DMS53 treated with DMSO at 0.1 percent for 48 hours (cell line): ENCODE results near the gene ZNF207.
"Not testable (repeated sequence)": the region's sequence is repeated elsewhere in the genome, so short reads cannot be mapped to it uniquely, and the experiment has no call there.

Experiments
- DNase-seq: peaks from one replicate; lab custom pipeline; 2025; ENCODE audit not compliant: unreplicated experiment; lab: John Stamatoyannopoulos, UW

The ZNF207 gene

DNA sequence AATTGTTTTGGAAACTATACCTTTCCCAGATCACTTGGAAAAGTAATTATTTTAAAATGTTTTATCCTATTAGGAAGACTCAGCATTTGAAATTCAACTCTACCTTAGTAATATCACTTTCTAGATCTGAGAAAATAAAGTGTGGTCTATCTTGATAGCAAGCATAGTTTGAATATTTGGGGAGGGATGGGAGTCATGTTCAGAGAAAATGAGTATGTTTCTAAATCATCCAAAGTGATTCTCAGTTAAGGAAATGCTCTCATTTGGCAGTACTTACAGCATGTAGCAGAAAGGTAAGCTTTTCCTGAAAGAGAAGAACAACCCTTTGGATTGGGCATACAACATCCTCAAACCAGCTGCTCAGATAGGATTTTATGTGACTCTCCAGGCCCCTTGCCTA, 14.9 kb upstream of the ZNF207 start:
- DNase-seq: no peak

DNA sequence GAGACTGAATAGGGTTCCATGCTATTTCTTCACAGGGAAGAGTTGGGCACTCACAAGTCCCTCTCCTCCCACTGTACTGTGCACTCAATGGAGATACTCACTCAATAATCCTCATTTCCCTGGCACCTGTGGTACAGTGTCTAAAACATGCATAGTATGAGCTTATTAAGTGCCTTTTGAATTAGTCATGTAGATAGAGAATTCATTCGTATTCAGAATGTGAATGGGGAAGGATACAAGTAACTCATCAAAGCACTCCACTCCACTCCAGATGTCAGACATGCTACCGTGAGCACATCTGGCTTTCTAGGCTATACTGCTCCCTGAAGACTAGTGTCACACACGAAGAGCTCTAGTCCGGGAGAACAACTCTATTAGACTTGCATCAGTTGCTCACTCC, 14.3 kb upstream of the ZNF207 start:
- no peak for DNase-seq

DNA sequence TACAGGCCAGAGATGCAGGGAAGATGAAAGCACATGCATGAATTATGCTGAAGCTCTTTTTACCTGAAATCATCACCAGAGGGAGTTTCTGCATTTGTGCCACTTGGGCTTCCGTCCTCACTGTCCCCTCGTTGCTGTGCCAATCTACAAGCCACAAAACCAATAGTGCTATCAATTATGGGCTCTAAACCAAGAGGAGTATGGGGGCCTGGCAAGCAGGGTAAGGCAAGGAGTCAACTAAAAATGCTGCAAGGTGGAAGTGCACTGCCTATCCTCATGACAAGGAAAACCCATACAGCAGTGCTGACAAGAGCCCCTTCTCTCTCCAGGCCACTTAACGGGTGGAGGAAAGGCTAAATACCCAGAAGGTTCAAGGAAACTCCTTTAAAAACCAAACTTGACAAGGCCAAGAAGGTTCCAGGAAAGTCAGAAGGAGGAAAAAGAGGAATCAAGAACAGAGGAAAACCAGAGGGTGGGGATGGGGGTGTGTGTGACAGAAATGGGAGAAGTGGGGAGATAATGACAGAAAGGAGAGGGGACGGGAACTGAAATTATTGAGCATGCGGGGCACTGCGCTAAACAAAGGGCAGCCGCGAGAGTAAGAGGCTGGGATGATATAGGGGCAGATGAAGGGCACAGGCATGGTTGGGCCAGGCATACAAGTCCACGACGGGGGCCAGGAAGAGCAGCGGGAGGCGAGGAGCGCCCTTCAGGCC, 8.7 kb upstream of the ZNF207 start:
- no peak for DNase-seq

DNA sequence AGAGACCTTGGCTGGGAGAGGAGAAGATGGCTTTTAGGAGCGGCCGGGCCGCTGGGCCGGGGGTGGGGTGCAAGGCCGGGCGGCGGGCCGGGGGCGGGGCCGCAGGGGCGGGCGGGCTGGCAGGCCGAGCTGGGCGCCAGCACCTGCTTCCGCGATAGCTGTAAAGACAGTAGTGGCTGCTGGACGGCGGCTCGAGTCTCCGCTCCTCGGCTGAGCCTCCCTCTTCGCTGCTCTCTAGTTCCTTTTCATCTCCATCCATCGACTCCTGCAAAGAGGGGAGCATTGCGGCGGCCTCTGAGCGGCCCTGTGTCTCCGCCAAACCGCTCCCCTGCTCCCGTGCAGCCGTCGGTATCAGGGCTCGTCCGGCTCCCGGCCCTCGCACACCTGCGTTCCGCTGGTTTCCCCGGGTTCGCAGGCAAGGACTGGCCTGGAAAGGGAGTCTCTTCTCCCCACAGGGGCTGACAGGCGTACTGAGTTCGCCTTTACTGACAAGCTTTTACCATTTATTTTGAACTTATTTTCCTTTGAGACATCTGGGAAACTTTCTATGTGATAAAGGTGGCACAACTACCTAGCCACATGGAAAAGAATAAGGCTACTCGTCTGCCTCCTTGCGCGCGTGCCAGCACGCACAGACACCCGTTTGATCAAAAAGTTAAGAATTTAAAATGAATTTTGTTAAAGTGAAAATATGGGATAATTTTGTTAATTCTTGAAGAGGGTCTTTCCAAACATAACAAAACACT, 7.9 kb upstream of the ZNF207 start, which contains the start of gene C17orf75:
C17orf75 (minus strand) TSS at position 317 of the 746 bp plus-strand sequence; CDS start at position 283, 34 bp downstream.
- DNase-seq: peak; percentile 30

DNA sequence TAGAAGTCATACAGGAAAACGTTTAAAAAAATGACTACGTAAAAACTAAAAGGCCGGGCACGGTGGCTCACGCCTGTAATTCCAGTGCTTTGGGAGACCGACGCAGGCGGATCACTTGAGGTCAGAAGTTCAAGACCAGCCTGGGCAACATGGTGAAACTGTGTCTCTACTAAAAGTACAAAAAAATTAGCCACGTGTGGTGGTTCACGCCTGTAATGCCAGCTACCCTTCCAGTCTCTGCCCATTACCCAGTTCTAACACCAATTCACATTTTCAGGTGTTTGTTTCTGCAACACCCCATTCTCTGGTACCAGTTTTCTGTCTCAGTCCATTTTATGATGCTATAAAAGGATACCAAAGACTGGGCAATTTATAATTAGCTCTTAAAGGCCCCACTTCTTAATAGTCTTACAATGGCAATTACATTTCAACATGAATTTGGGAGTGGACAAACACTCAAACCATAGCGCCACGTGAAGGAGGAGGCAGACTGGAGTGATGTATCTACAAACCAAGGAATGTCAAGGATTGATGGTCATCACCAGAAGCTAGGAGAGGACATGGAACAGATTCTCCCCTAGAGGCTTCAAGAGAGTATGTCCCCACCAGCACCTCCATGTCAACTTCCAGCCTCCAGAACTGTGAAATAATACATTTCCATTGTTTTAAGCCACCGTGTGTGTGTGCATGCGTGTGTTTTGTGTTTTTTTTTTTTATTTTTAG, 7.2 kb upstream of the ZNF207 start:
- DNase-seq: no peak

DNA sequence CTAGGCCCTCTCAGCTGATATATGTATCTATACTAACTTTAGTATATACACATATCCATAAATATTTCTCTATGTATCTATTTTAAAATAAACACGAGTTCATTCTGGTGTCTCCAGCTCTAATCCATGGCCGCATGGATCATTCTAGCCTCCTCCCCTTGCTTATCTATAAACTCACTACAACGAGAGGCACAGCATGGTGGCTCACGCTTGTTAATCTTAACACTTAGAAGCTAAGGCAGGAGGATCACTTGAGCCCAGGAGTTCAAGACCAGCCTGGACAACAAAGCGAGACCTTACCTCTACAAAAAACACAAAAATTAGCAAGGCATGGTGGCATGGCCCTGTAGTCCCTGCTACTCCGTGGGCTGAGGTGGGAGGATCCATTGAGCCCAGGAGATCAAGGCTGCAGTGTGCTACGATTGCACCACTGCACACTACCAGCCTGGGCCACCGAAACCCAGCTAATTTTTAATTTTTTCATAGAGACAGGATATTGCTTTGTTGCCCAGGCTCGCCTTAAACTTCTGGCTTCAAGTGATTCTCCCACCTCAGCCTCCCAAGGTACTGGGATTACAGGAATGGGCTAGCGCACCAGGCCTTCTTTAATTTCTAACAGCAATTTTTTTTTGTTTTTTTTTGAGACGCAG, 3.9 kb upstream of the ZNF207 start:
- DNase-seq: no peak

DNA sequence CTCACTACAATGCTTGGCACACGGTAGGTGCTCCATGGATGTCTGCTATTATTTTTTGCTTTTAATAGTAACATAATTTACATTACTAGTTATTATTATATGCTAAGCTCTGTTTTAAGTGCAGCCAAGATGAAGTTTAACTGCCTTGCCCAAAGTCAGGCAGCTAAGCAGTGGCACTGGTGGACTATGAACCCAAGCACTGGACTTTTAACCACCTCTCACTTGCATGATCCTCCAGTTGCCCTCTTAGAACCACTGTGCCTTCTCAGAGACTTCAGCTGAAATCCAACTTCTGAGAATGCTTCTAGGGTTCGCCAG, 1.5 kb upstream of the ZNF207 start:
- no peak for DNase-seq

DNA sequence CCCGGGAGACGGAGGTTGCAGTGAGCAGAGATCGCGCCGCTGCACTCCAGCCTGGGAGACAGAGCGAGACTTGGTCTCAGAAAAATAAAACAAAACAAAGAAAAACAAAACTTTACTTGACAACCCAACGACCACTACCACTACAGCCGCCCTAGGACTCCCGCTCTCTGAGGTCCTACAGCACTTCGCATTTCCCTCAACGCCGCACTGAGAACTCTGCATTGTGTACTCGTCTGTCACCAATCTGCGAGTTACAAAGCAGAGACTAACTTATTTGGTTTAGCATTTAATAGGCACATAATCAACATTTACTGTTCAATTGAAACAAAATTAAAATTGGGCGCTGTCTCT, 479 bp upstream of the ZNF207 start:
- no peak for DNase-seq

DNA sequence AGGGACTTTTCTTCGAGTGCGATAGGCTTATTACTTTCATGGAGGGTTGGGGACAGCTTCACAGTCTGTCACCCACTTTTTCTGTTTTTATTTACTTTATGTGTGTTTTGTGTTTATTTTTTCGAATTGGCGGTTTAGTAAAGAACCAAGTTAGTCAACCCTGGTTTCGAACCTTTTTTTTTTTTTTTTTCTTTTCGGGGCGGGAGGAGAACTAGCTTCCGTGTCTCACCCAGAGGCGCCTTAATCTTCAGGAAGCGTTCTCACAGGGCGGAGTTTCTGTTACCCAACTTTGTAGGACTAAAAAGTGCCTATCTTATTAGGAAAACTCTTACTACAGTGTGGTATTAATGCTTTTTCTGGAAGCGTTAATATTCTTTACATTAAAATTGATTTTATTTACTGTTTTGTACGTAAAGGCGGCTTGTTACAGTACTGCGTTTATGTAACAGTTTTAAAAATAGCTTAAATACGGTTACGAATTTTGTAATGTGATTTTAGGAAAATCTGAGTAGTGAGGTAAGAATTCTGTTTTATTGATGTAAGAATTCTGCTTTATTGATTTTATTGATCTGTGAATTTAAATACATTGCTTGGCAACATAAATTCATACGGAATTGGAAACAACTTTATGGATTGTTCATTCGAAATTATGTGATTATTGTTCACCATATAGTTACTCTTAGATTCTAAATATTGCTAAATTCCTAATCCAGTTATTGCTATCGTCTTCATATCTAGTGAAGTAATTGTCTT, 885 bp downstream of the ZNF207 start:
- DNase-seq: no peak

DNA sequence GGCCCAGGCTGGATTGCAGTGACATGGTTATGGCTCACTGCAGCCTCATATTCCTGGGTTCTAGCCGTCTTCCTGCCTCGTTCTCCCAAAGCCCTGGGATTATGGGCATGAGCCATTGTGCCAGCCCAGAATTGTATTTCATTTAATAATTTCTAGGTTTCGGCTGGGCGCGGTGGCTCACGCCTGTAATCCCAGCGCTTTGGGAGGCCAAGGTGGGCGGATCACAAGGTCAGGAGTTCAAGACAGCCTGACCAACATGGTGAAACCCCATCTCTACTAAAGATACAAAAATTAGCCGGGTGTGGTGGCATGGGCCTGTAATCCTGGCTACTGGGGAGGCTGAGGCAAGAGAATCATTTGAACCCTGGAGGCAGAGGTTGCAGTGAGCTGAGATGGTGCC, 2.8 kb downstream of the ZNF207 start:
- not testable (repeated sequence) for DNase-seq

DNA sequence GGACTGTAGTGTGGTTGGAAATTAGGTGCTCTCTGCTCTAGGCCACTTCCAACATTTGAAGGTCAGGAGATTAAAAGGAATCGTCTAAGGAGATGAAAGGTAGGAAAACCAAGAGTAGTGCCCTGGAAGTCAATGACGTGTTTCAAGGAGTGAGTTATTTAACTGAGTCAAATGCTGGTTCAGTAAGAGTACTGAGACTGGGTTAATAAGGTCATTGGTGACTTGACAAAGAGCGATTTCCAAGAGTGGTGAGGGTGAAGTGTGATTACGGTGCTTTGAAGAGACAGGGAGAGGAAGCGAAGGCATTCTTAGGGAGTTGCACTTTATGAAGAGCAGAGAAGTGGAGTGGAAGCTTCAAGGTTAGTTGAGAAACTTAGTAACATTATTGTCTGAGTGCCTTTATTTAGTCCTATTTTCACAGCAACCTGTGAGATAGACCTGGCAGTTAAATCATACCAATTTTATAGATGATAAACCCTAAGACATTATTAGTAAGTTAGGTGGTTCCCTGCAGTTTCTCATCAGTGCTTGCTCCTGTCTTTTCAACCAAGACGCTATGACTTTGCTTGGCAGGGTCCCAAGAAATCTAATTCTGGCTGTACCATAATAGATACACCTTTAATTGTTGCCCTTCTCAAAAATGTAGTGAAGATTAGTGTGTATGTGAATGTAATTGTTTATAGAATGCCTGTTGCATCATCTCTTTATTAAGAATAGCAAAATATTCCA, 5.9 kb downstream of the ZNF207 start:
- no peak for DNase-seq

DNA sequence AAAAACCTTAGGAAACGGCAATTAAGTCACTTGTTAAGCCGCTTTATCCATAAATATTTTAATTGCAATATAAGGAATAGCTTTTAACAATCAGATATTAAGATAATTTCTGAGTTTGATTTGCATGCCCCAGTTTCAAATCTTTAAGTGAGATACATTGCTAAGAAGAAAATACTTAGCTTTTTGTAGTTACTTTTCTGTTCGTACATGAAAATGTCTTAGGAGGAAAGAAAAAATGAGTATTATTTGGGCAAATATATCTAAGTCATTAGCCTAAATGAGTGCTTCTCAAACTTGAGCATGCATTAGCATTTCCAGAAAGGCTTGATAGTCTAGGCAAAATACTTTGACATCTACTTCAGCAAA, 6.4 kb downstream of the ZNF207 start:
- DNase-seq: no peak

DNA sequence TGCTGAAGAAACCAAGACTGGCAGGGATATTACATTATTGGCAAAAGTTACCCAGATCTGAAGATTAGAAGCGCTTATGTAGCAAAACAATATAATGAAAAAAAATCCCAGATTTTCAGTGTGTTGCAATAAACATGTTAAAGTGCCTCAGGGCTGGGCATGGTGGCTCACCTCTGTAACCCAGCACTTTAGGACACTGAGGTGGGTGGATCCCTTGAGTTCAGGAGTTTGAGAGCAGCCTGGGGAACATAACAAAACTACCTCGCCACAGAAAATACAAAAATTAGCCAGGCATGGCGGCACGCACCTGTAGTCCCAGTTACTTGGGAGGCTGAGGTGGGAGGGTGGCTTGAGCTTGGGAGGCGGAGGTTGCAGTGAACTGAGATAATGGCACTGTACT, 6.8 kb downstream of the ZNF207 start:
- DNase-seq: no peak

DNA sequence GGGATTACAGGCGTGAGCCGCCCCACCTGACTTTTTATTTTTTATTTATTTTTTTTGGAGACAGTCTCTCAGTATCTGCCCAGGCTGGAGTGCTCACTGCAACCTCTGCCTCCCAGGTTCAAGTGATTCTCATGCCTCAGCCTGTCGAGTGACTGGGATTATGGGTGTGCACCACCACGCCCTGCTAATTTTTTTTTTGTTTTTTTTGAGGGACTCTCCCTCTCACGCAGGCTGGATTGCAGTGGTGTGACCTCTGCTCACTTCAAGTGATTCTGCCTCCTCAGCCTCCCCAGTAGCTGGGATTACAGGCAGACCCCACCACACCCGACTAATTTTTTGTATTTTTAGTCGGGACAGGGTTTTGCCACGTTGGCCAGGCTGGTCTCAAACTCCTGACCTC, 7.7 kb downstream of the ZNF207 start:
- no peak for DNase-seq

DNA sequence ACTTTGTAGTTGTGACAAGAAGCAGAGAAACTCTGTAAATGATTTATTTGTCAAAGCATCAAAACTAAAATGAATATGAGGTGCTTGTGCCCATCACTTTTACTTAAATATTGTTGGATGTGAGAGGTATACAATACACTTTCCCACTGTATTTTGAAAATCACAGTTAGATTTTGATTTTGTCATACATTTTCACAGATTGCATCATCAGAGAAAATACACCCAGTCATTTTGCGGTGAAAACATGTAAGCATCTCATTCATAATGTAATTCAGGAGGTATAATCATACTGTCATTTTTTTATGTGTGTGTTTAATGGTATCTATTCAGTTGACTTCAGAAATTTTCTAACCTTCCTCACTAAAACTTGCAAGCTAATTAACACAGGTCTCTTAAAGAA, 11.3 kb downstream of the ZNF207 start:
- DNase-seq: no peak

DNA sequence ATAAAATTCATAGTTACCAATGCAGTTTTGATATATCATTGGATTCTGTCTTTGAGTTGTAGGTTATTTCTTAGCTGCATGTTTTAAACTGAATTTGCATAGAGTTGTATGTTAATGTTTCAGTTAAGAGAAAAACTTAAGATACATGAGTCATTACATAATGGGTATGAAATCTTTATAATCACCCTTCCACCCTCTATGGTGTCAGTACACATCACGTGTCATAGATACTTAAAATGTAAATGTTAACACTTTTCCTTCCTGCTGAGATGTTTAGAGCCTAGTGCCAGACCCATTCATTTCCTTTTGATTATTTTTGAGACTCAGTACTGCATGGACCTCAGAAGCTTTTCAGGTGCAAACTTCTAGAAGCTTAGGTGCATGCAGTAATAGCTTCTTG, 20.5 kb downstream of the ZNF207 start:
- DNase-seq: no peak

DNA sequence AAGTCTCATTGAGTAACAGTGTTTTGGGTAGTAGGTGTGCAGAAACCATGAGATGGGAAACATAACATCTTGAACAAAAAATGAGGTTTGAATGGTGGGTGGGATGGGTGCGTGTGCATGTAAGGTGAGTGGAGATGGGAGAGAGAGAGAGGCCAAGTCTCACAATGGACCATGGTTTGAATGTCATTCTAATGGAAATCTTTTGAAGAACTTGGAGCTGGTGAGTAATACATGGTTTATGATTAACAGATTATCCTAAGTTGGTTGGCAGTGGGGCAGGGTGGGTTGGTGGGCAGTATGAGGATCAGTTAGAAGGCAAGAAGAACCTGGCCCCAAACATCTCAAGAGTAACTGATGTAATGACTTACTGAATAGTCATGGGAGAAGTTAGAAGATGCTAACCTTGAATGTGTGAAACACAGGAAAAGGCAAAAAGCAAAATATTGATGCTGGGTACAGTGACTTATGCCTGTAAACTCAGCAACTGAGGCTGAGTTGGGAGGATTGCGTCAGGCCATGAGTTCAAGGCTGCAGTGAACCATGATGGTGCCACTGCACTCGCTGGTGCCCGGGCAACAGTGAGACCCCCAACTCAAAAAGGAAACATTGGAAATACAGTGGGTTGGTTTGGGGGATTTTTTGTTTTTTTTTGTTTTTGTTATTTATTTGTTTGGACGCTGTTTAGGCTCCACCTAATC, 32.7 kb downstream of the ZNF207 start:
- no peak for DNase-seq

DNA sequence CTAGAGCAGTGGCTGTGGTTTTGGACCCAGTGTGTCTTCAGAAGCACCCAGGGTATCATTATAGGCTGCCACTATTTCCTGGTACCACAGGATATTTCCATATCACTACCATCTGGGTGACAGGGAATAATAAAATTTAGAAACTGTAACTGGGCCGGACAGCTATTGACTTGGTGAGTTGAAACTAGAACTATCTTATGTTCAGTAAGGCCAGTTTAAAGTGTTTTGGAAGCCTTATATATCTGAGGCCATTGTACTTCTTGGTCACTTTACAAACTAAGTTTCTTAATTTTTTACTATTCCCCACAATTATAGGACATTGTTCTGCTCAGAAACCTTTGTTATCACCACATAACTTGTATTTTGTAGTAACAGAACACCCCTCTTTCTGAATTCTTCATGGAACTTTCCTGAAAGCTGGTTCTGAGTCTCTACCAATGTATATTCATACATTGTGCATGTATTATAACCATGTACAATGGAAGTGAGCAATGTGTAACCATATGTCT, 34.0 kb downstream of the ZNF207 start:
- DNase-seq: no peak

DNA sequence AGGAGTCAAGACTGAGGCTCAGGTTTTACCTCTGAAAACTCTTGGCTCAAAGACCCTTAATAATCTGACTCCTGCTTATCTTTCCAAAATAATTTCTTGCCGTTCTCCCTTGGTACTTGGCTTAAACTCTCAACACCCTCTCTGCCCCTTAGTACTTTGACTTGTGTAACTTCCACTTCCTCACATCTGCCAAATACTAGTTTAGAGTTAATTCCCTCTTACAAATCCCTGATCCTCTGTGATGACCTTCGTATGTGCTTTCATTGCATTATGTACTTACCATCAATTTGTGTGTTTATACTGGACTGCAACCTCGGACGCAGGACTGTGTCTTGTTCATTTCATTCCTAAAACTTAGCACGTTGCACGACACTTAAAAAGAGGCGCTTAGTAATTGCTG, 35.2 kb downstream of the ZNF207 start:
- DNase-seq: no peak

DNA sequence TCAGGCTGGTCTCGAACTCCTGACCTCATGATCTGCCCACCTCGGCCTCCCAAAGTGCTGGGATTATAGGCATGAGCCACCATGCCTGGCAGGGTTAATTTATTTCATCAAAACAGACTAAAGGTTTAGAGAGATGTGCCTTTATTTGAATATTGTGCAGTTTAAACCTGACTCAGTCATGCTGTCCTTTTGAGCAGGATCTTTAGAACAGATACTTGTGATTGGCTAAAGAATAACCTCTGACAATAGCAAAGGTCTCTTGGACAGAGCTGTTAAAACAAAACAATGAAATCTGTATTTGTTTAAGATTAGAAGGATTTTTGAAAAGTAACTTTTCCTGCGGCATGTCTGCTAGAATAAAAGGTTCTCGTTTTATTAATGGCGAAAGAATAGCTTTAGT, 36.0 kb downstream of the ZNF207 start:
- DNase-seq: no peak
